ENCODE results near the gene UGT1A8.
"Not testable (repeated sequence)": the region's sequence is repeated elsewhere in the genome, so short reads cannot be mapped to it uniquely, and the experiment has no call there.

UGT1A8 gene

DNA sequence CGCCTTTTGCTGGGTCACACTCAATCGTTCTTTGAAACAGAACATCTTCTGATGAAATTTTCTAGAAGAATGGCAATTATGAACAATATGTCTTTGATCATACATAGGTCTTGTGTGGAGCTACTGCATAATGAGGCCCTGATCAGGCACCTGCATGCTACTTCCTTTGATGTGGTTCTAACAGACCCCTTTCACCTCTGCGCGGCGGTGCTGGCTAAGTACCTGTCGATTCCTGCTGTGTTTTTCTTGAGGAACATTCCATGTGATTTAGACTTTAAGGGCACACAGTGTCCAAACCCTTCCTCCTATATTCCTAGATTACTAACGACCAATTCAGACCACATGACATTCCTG is 95.8 kb downstream of the UGT1A8 start:
- DNase-seq (ENCODE audit: low read depth in 2 of 3, low spot score in 1 of 3): no peak

DNA sequence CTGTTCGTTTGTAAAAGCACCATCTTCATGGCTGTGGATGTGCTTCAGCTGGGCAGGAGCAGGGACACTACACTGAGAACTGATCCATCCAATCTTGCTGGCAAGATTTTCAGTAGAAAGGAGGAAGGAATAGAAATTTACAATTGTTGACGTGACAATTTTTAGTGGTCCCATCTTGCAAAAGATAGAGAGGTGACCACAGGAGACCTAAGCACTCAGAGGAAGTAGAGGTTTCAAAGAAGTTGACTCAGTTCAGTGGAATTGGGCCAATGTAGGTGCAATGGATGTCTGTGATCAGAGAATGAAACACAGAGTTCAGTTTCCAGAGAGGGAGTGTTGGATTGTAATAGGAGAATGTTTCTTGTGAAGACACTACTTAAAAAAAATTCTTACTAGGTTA is 96.7 kb downstream of the UGT1A8 start:
- no peak for DNase-seq (ENCODE audit: low read depth in 2 of 3, low spot score in 1 of 3)

DNA sequence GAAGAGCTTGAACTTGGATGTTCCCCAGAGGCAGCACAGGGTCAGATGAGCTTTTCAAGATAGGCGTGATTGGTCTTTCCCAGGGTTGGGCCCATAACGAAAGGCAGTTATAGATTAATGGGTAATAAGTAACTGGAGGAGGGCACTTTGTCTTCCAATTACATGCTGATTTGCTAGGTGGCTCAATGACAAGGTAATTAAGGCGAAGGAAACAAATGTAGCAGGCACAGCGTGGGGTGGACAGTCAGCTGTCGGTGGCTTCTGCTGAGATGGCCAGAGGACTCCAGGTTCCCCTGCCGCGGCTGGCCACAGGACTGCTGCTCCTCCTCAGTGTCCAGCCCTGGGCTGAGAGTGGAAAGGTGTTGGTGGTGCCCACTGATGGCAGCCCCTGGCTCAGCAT is 101.1 kb downstream of the UGT1A8 start, which contains the start of gene UGT1A4:
TSS of gene UGT1A4 (plus strand) at position 185 of the 400 bp plus-strand sequence. CDS start at position 270, 85 bp downstream.
- DNase-seq (ENCODE audit: low read depth in 2 of 3, low spot score in 1 of 3): no peak

DNA sequence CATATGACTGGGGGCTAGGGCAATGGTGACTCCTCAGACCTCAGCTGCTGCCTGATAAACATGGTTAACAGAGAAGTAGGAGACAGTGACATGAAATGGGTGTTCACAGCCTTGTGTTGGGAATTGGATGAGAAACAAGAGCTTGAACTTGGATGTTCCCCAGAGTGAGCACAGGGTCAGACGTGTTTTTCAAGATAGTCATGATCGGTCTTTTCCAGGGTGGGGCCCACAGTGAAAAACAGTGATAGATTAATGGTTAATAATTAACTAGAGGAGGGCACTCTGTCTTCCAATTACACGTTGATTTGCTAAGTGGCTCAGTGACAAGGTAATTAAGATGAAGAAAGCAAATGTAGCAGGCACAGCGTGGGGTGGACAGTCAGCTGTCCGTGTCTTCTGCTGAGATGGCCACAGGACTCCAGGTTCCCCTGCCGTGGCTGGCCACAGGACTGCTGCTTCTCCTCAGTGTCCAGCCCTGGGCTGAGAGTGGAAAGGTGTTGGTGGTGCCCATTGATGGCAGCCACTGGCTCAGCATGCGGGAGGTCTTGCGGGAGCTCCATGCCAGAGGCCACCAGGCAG is 111.4 kb downstream of the UGT1A8 start, which contains the start of gene UGT1A3:
TSS of gene UGT1A3 (plus strand) at position 320 of the 579 bp plus-strand sequence. CDS start at position 405, 85 bp downstream.
- no peak for DNase-seq (ENCODE audit: low read depth in 2 of 3, low spot score in 1 of 3)

DNA sequence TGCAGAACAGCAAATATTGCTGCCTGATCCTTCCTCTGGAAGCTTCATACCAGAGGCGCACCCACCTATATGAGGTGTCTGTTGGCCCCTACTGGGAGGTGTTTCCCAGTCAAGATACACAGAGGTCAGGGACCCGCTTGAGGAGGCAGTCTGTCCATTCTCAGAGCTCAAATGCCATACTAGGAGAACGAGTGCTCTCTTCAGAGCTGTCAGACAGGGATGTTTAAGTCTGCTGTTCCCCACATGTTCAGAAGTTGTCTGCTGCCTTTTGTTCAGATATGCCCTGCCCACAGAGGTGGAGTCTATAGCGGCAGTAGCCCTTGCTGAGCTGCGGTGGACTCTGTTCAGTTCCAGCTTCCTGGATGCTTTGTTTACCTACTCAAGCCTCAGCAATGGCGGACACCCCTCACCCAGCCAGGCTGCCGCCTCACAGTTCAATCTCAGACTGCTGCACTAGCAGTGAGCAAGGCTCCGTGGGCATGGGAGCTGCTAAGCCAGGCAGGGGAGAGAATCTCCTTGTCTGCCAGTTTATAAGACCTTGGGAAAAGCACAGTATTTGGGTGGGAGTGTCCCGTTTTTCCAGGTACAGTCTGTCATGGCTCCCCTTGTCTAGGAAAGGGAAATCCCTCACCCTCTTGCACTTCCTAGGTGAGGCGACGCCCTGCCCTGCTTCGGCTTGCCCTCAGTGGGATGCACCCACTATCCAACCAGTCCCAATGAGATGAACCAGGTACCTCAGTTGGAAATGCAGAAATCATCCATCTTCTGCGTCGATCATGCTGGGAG is 119.6 kb downstream of the UGT1A8 start:
- not testable (repeated sequence) for DNase-seq (ENCODE audit: low read depth in 2 of 3, low spot score in 1 of 3)

DNA sequence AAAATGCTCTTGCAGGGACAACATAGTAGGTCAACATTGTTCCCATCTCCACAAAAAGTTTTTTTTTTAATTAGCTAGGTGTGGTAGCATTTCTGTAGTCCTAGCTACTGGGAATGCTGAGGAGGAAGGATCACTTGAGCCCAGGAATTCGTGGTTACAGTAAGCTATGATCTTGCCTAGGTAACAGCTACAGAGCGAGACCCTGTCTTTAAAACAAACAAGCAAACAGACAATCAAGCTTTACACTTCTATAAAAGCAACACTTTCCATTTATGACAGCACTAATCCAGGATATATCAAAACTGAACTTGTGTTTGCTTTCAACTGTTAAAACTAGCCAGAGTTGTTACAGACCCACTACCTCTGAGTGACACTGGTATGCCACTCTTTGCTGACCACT is 123.4 kb downstream of the UGT1A8 start:
- DNase-seq (ENCODE audit: low read depth in 2 of 3, low spot score in 1 of 3): no peak

DNA sequence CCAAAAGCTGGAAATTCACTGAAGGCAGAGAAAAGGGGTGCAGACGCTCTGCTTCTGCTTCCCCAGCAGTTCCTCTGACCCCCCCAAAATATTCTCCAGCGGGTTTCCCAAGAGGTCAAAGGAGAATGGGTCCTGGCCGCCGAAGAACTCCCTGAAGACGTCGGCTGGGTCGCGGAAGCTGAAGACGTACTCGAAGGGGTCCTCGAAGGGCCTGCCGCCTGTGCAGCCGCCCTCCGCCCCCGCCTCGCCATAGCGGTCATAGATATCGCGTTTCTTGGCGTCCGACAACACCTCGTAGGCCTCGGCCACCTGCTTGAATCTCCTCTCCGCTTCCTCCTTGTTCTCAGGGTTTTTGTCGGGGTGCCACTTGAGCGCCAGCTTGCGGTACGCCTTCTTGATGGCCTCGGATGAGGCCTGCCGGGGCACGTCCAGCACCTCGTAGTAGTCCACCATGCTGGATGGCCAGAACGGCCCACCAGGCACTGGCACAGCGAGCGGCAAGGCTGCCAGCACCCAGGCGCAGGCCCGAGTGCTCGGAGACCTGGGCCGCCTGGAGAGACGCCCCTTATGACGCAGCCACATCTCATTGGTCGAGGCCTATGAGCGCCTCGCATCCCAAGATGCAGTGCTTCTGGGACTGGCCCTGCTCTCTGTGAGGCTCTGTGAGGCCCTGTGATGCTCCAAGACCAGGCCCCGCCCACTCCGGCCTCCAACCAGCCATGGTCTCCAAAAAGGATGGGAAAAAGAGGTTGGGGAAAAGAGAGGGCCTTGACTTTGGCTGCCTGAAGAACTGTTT is 126.2 kb downstream of the UGT1A8 start:
- no peak for DNase-seq (ENCODE audit: low read depth in 2 of 3, low spot score in 1 of 3)

DNA sequence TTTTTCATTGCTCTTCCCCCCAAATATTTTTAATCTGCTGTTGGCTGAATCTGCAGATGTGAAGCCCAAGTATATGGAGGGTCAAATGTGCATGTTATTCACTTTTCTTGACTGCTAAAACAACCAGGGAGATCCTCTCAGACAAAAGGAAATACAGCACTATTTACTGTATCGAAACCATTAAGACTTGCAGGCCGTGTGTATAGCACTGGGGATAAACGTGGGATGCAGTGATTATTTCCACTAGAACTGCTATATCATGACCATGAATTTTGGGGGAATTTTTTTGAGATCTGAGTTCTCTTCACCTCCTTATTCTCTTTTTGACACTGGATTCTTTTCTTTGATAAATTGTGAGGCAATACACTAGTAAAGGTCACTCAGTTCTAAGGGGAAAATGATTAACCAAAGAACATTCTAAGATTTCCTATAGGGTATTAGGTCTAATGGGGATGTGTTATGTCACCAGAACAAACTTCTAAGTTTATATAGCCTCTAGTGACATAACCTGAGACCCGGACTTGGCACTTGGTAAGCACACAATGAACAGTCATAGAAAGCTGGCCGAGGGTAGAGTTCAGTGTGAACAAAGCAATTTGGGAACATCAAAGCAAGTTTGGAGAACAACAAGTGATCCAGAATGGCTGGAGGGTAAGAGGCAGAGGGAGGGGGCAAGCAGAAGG is 127.8 kb downstream of the UGT1A8 start:
- DNase-seq (ENCODE audit: low read depth in 2 of 3, low spot score in 1 of 3): no peak

DNA sequence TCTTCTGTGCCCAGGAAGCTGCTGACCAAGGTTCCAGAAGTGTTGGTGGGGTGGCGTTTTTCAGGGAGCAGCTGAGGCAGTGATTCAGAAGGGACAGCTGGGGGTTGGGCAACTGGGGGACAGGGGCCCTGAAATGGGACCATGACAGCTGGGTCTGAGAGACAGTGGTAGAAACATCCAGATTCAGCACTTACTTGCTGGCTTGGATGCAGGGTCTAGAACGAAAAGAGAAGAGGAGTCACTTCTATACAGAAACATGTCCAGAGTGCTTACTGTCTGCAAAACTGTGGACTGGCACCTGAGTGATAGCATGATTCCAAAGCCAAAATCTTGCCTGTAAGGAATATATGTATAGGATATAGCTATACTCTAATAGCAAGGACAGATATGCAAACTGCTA is 128.4 kb downstream of the UGT1A8 start:
- not testable (repeated sequence) for DNase-seq (ENCODE audit: low read depth in 2 of 3, low spot score in 1 of 3)

DNA sequence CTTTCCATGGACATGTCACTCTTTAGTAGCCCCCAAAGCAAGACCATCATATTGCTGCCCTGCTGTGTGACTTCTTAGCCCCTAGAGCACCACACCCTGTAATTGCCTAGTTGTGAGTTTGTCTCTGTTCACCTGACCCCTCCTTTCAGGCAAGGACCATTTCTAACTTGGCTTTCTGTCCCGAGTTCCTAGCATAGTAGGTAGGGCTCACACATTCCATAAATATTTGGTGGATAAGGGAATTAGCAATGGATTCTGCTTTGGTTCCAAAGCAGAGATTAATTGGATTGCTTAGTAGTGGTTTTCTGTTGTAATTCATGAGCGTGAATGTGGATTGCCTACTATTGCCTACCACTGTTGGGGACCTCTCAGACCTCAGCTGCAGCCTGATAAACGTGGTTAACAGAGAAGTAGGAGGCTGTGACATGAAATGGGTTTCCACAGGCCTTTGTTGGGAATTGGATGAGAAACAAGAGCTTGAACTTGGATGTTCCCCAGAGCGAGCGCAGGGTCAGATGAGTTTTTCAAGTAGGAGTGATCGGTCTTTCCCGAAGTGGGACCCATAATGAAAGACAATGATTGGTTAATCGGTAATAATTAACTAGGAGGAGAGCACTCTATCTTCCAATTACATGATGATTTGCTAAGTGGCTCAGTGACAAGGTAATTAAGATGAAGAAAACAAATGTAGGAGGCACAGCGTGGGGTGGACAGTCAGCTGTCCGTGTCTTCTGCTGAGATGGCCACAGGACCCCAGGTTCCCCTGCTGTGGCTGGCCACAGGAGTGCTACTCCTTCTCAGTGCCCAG is 129.2 kb downstream of the UGT1A8 start:
- no peak for DNase-seq (ENCODE audit: low read depth in 2 of 3, low spot score in 1 of 3)

DNA sequence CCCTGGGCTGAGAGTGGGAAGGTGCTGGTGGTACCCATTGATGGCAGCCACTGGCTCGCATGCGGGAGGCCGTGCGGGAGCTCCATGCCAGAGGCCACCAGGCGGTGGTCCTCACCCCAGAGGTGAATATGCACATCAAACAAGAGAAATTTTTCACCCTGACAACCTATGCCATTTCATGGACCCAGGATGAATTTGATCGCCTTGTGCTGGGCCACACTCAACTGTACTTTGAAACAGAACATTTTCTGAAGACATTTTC is 129.8 kb downstream of the UGT1A8 start:
- DNase-seq (ENCODE audit: low read depth in 2 of 3, low spot score in 1 of 3): no peak

DNA sequence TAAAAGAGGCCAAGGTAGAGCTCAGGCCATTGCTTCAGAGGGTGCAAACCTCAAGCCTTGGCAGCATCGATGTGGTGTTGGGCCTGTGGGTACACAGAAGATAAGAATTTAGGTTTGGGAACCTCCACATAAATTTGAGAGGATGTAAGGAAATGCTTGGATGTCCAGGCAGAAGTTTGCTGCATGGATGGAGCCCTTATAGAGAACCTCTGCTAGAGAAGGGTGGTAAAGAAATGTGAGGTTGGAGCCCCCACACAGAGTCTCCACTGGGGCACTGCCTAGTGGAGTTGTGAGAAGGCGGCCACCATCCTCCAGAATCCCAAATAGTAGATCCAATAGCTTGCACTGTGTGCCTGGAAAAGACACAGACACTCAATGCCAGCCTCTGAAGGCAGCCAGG is 133.3 kb downstream of the UGT1A8 start:
- DNase-seq (ENCODE audit: low read depth in 2 of 3, low spot score in 1 of 3): not testable (repeated sequence)

DNA sequence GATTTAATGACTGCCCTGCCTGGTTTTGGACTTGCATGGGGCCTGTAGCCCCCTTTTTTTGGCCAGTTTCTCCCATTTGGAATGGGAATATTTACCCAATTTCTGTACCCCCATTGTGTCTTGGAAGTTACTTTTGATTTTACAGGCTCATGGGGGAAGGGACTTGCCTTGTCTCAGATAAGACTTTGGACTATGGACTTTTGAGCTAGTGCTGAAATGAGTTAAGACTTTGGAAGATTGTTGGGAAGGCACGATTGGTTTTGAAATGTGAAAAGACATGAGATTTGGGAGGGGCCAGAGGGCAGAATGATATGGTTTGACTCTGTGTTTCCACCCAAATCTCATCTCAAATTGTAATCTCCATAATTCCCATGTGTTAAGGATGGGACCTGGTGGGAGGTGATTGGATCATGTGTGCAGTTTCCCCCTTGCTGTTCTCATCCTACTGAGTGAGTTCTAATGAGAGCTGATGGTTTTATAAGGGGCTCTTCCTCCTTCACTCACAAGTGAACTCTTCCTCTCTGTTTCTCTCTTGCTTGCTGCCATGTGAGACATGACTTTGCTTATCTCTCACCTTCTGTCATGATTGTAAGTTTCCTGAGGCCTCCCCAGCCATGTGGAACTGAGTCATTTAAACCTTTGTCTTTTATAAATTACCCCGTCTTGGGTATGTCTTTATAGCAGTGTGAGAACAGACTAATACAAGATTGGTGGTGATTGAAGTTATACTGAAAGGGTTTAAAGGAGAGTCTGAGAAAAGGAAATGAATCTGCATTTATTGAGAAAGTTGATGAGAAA is 134.0 kb downstream of the UGT1A8 start:
- not testable (repeated sequence) for DNase-seq (ENCODE audit: low read depth in 2 of 3, low spot score in 1 of 3)

DNA sequence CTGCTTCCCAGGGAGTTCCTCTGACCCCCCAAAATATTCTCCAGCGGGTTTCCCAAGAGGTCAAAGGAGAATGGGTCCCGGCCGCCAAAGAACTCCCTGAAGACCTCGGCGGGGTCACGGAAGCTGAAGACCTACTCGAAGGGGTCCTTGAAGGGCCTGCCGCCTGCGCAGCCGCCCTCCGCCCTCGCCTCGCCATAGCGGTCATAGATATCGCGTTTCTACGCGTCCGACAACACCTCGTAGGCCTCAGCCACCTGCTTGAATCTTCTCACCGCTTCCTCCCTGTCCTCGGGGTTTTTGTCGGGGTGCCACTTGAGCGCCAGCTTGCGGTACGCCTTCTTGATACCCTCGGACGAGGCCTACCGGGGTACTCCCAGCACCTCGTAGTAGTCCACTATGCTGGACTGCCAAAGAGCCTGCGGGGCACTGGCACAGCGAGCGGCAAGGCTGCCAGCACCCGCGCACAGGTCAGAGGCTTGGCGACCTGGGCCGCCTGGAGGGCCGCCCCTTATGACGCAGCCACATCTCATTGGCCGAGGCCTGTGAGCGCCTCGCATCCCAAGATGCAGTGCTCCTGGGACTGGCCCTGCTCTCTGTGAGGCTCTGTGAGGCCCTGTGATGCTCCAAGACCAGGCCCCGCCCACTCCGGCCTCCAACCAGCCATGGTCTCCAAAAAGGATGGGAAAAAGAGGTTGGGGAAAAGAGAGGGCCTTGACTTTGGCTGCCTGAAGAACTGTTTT is 137.6 kb downstream of the UGT1A8 start:
- DNase-seq (ENCODE audit: low read depth in 2 of 3, low spot score in 1 of 3): no peak

DNA sequence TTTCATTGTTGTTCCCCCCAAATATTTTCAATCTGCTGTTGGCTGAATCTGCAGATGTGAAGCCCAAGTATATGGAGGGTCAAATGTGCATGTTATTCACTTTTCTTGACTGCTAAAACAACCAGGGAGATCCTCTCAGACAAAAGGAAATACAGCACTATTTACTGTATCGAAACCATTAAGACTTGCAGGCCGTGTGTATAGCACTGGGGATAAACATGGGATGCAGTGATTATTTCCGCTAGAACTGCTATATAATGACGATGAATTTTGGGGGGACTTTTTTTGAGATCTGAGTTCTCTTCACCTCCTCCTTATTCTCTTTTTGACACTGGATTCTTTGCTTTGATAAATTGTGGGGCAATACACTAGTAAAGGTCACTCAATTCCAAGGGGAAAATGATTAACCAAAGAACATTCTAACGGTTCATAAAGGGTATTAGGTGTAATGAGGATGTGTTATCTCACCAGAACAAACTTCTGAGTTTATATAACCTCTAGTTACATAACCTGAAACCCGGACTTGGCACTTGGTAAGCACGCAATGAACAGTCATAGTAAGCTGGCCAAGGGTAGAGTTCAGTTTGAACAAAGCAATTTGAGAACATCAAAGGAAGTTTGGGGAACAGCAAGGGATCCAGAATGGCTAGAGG is 139.1 kb downstream of the UGT1A8 start:
- DNase-seq (ENCODE audit: low read depth in 2 of 3, low spot score in 1 of 3): no peak

DNA sequence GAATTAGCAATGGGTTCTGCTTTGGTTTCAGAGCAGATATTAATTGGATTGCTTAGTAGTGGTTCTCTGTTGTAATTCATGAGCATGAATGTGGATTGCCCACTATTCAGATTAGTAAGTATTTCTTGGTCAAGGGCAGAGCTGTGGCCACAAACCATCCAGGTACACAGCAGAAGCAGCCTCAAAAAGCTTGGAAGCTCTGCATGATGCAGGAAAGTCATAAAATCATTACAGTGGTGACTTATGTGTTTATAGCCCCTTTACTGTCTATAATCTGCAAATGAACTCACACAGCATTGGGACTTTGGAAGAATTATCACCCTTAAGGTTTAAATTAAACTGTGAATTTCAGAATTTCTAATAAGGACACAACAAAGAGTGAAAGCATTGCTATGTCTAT is 140.7 kb downstream of the UGT1A8 start:
- no peak for DNase-seq (ENCODE audit: low read depth in 2 of 3, low spot score in 1 of 3)

DNA sequence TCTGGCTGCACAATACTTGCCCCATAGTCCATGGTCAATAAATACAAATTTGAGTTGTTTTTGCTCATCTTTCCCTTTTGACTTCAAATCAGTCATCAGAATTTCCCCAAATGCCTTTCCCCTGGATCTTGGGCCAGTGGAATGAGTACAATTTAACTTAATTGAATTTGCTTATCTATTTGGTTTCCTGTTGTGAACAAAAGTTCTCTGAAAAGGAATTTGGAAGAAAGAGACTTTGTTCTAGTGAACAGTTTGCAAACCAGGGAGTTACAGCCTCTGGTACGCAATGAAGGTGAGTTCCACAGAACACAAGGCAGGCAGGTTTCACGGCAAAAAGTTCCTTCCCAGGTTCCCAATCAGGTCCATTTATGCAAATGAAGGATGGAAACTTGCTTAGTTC is 141.4 kb downstream of the UGT1A8 start:
- DNase-seq (ENCODE audit: low read depth in 2 of 3, low spot score in 1 of 3): no peak

DNA sequence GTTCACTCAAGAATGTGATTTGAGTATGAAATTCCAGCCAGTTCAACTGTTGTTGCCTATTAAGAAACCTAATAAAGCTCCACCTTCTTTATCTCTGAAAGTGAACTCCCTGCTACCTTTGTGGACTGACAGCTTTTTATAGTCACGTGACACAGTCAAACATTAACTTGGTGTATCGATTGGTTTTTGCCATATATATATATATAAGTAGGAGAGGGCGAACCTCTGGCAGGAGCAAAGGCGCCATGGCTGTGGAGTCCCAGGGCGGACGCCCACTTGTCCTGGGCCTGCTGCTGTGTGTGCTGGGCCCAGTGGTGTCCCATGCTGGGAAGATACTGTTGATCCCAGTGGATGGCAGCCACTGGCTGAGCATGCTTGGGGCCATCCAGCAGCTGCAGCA is 142.6 kb downstream of the UGT1A8 start, which contains the start of gene UGT1A1:
TSS of gene UGT1A1 (plus strand) at position 228 of the 400 bp plus-strand sequence. CDS start at position 246, 18 bp downstream.
- no peak for DNase-seq (ENCODE audit: low read depth in 2 of 3, low spot score in 1 of 3)
